Endothelial cell of hepatic sinusoid (primary cell): Measurements from ENCODE around the gene KCTD1.

ENCODE experiments used
- in situ Hi-C: cut with HindIII; loops from 2 replicates; pipeline ENCODE4 v1.10.0; 2017; ENCODE audit warnings: low sequenced_read_pairs

KCTD1 gene

GRCh38 chr18:26548415-26549262, at the start of gene KCTD1:
Gene KCTD1 (minus strand): TSS chr18:26548553. CDS start chr18:26548536, 17 bp downstream.
- in situ Hi-C loops = no loop called here

DNA sequence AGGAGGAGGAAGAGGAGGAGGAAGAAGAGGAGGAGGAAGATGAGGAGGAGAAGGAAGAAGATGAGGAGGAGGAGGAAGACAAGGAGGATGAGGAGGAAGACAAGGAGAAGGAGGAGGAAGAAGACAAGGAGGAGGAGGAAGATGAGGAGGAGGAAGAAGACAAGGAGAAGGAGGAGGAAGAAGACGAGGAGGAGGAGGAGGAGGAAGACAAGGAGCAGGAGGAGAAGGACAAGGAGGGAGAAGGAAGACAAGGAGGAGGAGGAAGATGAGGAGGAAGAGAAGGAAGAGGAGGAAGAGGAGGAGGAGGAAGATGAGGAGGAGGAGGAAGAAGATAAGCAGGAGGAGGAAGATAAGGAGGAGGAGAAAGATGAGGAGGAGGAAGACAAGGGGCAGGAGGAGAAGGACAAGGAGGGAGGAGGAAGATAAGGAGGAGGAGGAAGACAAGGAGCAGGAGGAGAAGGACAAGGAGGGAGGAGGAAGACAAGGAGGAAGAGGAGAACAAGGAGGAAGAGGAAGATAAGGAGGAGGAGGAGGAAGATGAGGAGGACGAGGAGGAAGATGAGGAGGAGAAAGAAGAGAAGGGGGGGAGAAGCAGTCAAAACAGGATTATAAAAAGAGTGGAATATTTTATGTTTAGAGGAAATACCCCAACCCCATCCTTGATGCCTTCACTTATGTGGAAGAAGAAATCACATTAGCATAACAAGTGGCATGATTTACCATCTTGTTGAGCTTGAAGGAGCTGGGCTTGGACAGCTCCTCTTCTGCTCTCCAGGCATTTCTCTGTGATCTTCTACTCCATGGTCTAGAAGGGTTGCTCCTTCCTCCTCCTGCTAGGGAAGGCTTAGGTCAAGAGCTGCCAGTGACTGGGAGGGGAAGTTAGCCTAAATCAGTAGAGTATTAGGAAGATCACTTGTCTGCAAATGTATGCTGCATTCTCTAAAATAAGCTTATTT, 45.3 kb upstream of the KCTD1 start:
- in situ Hi-C loops = no loop called here

GRCh38 chr18:26584745-26585144, 36.4 kb upstream of the KCTD1 start:
- in situ Hi-C loops = no loop called here

- in situ Hi-C loops = no loop called here
These were observed 31.7 kb upstream of the KCTD1 start for GRCh38 chr18:26579941-26580618.

DNA sequence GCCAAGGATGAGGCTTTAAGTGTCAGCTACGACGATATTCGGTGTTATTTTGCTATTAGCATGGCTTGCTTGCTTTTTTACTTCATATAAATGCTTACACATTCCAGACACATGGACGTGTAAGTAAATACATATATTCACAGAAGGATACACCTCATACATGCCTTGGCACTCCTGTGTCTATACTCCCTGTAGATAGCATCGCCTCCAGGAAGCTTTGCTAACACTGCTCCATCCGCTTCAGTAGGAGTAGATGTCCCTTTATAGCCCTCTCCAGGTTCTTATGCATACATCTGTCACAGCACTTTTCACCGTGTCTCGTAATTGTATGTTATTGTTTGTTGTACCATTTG, 27.5 kb upstream of the KCTD1 start:
- in situ Hi-C loops = no loop called here

- in situ Hi-C loops = no loop called here
These were observed 26.9 kb upstream of the KCTD1 start for GRCh38 chr18:26574958-26575864.

DNA sequence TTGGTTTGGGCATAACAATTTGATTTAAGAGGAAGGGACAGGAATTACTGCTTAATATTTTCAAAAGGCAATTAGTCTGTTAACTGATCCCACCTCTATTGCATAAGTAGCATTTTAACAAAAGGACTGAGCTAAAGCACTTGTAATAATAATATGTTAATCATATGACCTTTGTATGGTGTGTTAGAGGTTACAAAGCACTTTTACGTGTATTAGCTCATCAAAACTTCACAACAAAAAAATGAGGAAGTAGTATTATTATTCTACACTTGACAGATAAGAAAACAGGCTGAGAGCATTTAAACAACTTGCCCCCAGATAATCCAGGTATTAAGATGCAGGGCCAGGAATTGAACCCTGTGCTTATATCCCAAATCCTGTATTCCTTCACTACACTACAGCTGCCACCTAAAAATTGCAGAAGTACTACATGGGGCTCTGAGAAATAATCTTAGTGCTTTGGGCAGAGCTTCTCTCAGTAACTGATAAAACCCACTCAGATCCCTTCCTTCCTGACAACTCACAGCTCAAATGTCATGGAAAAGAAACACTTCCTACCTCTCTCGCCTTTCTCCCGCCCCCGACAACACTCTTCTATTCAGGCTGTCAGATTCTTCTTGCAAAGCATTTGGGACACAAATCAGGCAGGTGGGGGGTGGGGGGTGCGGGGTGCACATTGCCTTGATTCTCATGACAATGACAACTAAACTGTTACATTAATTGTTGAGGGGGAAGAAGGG, 20.7 kb upstream of the KCTD1 start:
- in situ Hi-C loops = no loop called here

GRCh38 chr18:26568513-26568912, 20.2 kb upstream of the KCTD1 start:
- in situ Hi-C loops = no loop called here

DNA sequence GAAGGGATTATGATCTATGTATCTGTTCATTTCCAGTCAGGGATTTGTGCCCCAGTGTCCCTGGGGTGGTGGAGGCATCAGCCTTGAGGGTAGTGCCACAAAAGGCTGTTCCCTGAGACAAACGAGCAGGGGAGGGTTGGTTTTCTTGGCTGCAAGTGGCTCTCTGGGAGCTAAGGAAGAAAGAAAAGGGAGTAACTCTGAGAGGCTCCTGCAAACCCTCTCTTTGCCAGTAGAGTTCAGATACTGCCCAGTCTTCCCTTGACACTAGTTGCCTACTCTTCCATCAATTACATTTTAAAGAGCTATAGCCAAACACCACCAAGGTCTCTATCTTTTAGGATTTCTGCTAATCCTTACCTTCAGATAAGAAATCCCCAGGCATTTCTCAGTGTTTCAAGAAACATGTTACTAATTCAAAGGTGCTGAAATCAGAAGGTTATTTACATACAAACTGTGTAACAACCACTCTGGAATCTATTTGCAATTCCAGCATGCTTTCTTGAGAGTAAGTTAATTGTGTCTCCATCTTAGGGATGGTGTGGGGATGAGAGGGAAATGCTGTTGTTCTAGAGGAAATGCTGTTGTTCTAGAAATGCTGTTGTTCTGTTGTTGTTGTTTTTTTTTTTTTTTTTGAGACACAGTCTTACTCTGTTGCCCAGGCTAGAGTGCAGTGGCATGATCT, 18.7 kb upstream of the KCTD1 start:
- in situ Hi-C loops = no loop called here

- in situ Hi-C loops = no loop called here
These were observed 17.2 kb upstream of the KCTD1 start for GRCh38 chr18:26565514-26565913.

DNA sequence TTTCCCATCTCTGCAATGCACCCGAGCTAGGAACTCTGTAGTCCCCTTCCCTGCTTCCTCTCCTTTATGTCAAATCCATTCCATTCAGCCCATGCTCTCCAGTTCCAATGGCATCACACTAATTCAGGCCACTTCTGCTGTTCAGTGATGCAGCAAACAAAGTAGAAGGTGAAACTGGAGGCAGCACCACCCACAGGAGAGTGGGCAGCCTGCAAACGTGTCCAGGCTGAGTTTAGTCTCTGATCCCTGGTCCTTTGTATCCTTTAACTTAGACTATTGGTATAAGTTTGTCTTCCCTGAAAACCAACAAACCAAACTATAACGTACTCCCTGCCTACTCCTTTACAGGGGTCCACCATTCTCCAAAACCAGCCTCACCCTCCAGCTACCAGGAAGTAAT, 14.7 kb upstream of the KCTD1 start:
- in situ Hi-C loops = no loop called here

DNA sequence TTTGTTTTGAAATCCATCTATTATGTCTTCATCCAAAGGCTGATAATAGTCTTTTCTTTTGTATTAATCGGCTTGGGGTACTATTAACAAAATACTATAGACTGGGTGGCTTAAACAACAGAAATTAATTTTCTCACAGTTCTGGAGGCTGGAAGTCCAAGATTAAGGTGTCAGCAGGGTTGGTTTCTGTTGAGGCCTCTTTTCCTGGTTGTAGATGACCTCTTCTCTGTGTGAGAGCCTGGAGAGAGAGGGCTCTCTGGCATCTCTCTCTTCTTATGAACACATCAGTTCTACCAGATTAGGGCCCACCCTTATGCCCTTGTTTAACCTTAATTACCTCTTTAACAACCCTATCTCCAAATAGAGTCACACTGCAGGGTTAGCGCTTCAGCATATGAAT, 14.2 kb upstream of the KCTD1 start:
- in situ Hi-C loops = no loop called here

DNA sequence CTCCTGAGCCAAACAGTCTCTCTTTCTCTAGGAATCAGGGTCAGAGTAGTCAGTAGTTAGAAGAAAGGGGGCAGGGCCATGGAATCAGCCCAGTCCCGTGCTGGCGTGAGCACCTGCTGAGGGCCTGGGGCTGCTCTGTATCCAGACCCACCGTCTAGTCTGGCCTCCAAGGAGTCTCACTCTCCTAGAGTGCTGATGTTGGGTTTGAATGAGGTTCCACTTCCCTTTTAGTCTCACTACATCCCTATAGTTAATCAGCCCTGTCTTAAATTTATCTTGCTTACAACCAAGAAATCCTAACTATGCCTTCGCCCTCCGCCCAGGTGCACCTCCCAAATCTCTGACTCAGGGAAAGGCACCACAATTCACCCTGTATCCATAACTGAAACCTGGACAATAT, 13.4 kb upstream of the KCTD1 start:
- in situ Hi-C loops = no loop called here

- in situ Hi-C loops = loop anchor here (5.0 kb wide), 1 partner anchor 34 kb away; no protein-coding TSS in a partner anchor
These were observed 8.2 kb upstream of the KCTD1 start for GRCh38 chr18:26556573-26556972.

GRCh38 chr18:26555804-26556553, 7.6 kb upstream of the KCTD1 start:
- in situ Hi-C loops = loop anchor here (5.0 kb wide), 1 partner anchor 34 kb away; no protein-coding TSS in a partner anchor

DNA sequence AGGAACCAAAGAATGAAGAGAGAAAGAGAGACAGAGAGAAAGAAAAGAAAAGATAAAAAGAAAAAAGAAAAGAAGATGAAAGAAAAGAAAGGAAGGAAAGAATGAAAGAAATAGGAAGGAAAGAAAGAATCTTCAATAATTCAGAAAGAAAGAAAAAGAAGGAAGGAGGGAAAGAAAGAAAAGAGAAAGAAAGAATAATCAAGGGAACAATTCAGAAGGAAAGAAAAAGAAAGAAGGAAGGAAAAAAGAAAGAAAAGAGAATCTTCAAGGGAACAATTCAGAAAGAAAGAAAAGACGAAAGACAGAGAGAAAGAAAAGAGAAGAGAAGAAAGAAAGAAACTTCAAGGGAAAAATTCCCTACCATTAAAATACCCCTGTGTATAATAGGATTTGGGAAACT, 5.6 kb upstream of the KCTD1 start:
- in situ Hi-C loops = no loop called here

GRCh38 chr18:26551695-26552081, 3.3 kb upstream of the KCTD1 start:
- in situ Hi-C loops = no loop called here

DNA sequence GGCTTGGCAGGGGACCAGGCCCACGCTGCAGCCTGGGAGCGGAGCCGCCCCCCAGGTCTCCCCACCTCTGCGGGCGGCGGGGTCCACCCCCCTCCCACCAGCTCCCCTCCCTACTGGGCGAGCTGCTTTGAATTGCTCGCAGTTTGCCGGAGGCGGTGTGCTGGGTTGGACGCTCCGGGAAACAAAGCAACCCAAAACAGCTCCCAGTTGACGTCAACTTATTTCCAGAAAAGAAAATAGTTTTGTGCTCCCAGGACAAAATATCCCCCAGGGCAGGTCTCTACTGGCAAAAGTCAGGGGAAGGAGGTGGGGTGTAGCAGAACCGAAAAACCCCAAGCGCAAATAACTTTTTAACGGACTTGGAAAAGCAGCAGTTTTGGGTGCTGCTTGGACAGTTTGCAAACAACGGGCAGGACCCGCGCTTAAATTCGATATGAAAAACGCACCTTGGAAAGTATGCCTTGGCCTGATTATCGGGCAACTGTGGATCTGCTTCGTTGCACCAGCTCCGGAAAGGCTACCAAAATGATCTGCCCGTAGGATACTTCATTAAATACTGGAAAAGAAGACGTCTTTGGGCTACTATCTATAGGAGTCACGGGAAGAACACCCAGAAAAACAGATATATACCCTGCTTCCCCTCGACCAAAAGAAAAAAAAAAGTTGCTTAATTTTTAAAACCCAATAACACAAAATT, 2.8 kb upstream of the KCTD1 start:
- in situ Hi-C loops = no loop called here
